Keratinocyte (primary cell): ENCODE results near the gene ACSL4. TPM values are rescaled to one million over a fixed set of nuclear protein-coding genes. Genes with fewer than 3 reads are reported as not detected.
"Not testable (repeated sequence)": the region's sequence is repeated elsewhere in the genome, so short reads cannot be mapped to it uniquely, and the experiment has no call there.

Experiments used
- DNase-seq: peaks from one replicate; pipeline ENCODE4 v3.0.0-alpha.2; 2011; ENCODE audit warnings: low read depth, missing footprints, low spot score
- FAIRE-seq: peaks from 2 replicates; lab custom pipeline; 2011; peaks lifted over from hg19 to GRCh38; lab: Jason Lieb, UNC
- H2AFZ ChIP-seq: 2 replicates; pipeline ENCODE4 v1.6.0; 2012; ENCODE audit warnings: low read length, control low read depth, inconsistent platforms; ENCODE audit not compliant: control insufficient read depth
- H3K27ac ChIP-seq: 2 replicates; pipeline ENCODE4 v1.5.1; 2011; ENCODE audit warnings: low read length; ENCODE audit not compliant: control insufficient read depth, insufficient read depth
- H3K27me3 ChIP-seq: 3 replicates; pipeline ENCODE4 v1.6.0; 2011; ENCODE audit warnings: low read length; ENCODE audit not compliant: control insufficient read depth, insufficient read depth; ENCODE audit errors: extremely low read depth
- H3K36me3 ChIP-seq, 2 experiments: 2 replicates in 1 of 2; 3 replicates in 1 of 2; pipeline ENCODE4 v1.5.1; 2011; ENCODE audit warnings: low read length in 2 of 2, mild to moderate bottlenecking in 1 of 2; ENCODE audit not compliant: control insufficient read depth in 2 of 2, insufficient read depth in 2 of 2; ENCODE audit errors: extremely low read depth in 1 of 2
- H3K4me1 ChIP-seq: 3 replicates; pipeline ENCODE4 v1.5.1; 2011; ENCODE audit warnings: low read length; ENCODE audit not compliant: control insufficient read depth, insufficient read depth; ENCODE audit errors: extremely low read depth
- H3K4me2 ChIP-seq: 3 replicates; pipeline ENCODE4 v1.6.0; 2011; ENCODE audit warnings: low read depth, low read length; ENCODE audit not compliant: control insufficient read depth, insufficient read depth; ENCODE audit errors: extremely low read depth
- H3K4me3 ChIP-seq, 3 experiments: fragments of 200-600 bp in 1 of 3; sonication (generic) in 1 of 3; 2 replicates in 2 of 3; 3 replicates in 1 of 3; pipeline ENCODE4 v1.5.1; 2011 to 2016; ENCODE audit warnings: low read length in 3 of 3, mild to moderate bottlenecking in 3 of 3, control low read depth in 2 of 3, inconsistent platforms in 1 of 3, low read depth in 1 of 3, mixed read lengths in 1 of 3, mixed run types in 1 of 3, moderate library complexity in 1 of 3; ENCODE audit not compliant: control insufficient read depth in 2 of 3, insufficient read depth in 2 of 3; ENCODE audit errors: extremely low read depth in 1 of 3
- H3K79me2 ChIP-seq: 2 replicates; pipeline ENCODE4 v1.6.0; 2012; ENCODE audit warnings: low read length; ENCODE audit not compliant: control insufficient read depth, insufficient read depth
- H3K9ac ChIP-seq: 3 replicates; pipeline ENCODE4 v1.6.0; 2011; ENCODE audit warnings: low read length; ENCODE audit not compliant: control insufficient read depth, insufficient read depth; ENCODE audit errors: extremely low read depth
- H3K9me1 ChIP-seq: 3 replicates; pipeline ENCODE4 v1.6.0; 2011; ENCODE audit warnings: low read length; ENCODE audit not compliant: control insufficient read depth, insufficient read depth; ENCODE audit errors: extremely low read depth
- H3K9me3 ChIP-seq: 2 replicates; pipeline ENCODE4 v1.5.1; 2012; ENCODE audit warnings: low read depth, low read length; ENCODE audit not compliant: control insufficient read depth
- H4K20me1 ChIP-seq: 3 replicates; pipeline ENCODE4 v1.6.0; 2011; ENCODE audit warnings: low read length; ENCODE audit not compliant: control insufficient read depth, insufficient read depth; ENCODE audit errors: extremely low read depth
- CTCF ChIP-seq, 3 experiments: IDR thresholded peaks in 1 of 3; conservative IDR thresholded peaks in 1 of 3; optimal IDR thresholded peaks in 1 of 3; 2 replicates in 2 of 3; 3 replicates in 1 of 3; pipeline versions ENCODE3 to v1.5.1; 2011; ENCODE audit warnings: low read length in 3 of 3, mild to moderate bottlenecking in 3 of 3, moderate library complexity in 2 of 3, control low read depth in 1 of 3, inconsistent platforms in 1 of 3; ENCODE audit not compliant: insufficient read depth in 2 of 3; ENCODE audit errors: extremely low read depth in 1 of 3
- EZH2 ChIP-seq: IDR thresholded peaks from one replicate; pipeline ENCODE4 v1.6.1; 2012; ENCODE audit warnings: inconsistent platforms, mild to moderate bottlenecking, low read length, moderate library complexity
- dilution Hi-C: fragments of 300-500 bp; cut with MboI; formaldehyde crosslinking; loops from one replicate; pipeline ENCODE4 v1.7.0; 2020; ENCODE audit warnings: low sequenced_read_pairs; ENCODE audit not compliant: extremely low pct_ligation_motif_present
- polyA plus RNA-seq, 5 experiments: library from polyadenylated mRNA; depleted of rRNA in 3 of 5; stranded (reverse) in 3 of 5; stranded (forward) in 1 of 5; unstranded in 1 of 5; fragments of >200 nt; gene quantifications; 1 replicate in 1 of 5; 2 replicates in 3 of 5; 3 replicates in 1 of 5; pipeline versions ENCODE4 v1.2.1 to v1.2.3, GENCODE V29; 2011 to 2012; ENCODE audit warnings: missing spikeins in 2 of 5, low read depth in 1 of 5, low replicate concordance in 1 of 5

Gene ACSL4
- polyA plus RNA-seq, 1 donor (not counting 4 experiments of a cell fraction or from before 2014, with no cell fraction given): 78.3 TPM

- no peak overlapping the region for H3K4me2 ChIP-seq
- TF ChIP-seq CTCF (optimal IDR thresholded peaks at IDR 0.05 in 1 of 3, IDR thresholded peaks at IDR 0.05 in 1 of 3, conservative IDR thresholded peaks at IDR 0.05 in 1 of 3; ENCODE audit: extremely low read depth in 1 of 3, insufficient read depth in 2 of 3, low read length in 3 of 3) (no peak), EZH2 (no peak)
- H3K27me3 ChIP-seq: no peaks in the 10 kb centered on the region
- DNase-seq: no peak
- H3K9me1 ChIP-seq: no peaks in the 10 kb centered on the region
- H3K4me1 ChIP-seq: no peaks in the 10 kb centered on the region
- no peak for FAIRE-seq
- no peaks in the 10 kb centered on the region for H3K36me3 ChIP-seq
- H3K9me3 ChIP-seq: no peaks in the 10 kb centered on the region
- H3K9ac ChIP-seq: no peak overlapping the region
- dilution Hi-C loops: no loop called here
- H3K4me3 ChIP-seq: no peak overlapping the region
- H3K27ac ChIP-seq: no peak overlapping the region
- no peaks in the 10 kb centered on the region for H4K20me1 ChIP-seq
- H3K79me2 ChIP-seq: no peaks in the 10 kb centered on the region
- H2AFZ ChIP-seq: no peak overlapping the region
Measured at GRCh38 chrX:109643687-109644086, 89.4 kb downstream of the ACSL4 start.

GRCh38 chrX:109638158-109638557, 94.9 kb downstream of the ACSL4 start:
- no peak overlapping the region for H3K4me2 ChIP-seq
- no peaks in the 10 kb centered on the region for H3K27me3 ChIP-seq
- no peaks in the 10 kb centered on the region for H4K20me1 ChIP-seq
- TF ChIP-seq CTCF (optimal IDR thresholded peaks at IDR 0.05 in 1 of 3, IDR thresholded peaks at IDR 0.05 in 1 of 3, conservative IDR thresholded peaks at IDR 0.05 in 1 of 3; ENCODE audit: extremely low read depth in 1 of 3, insufficient read depth in 2 of 3, low read length in 3 of 3) (no peak), EZH2 (no peak)
- H3K4me1 ChIP-seq: no peaks in the 10 kb centered on the region
- dilution Hi-C loops: no loop called here
- H3K9ac ChIP-seq: no peak overlapping the region
- no peaks in the 10 kb centered on the region for H3K36me3 ChIP-seq
- no peaks in the 10 kb centered on the region for H3K79me2 ChIP-seq
- no peak for FAIRE-seq
- DNase-seq: no peak
- no peak overlapping the region for H2AFZ ChIP-seq
- H3K9me3 ChIP-seq: no peaks in the 10 kb centered on the region
- H3K27ac ChIP-seq: no peak overlapping the region
- H3K9me1 ChIP-seq: no peaks in the 10 kb centered on the region
- H3K4me3 ChIP-seq: no peak overlapping the region

GRCh38 chrX:109637477-109637876, 95.6 kb downstream of the ACSL4 start:
- H3K9me3 ChIP-seq, dilution Hi-C loops, H4K20me1 ChIP-seq, FAIRE-seq, H3K4me2 ChIP-seq, H3K36me3 ChIP-seq, H3K79me2 ChIP-seq, H3K4me1 ChIP-seq, H3K9ac ChIP-seq, H3K9me1 ChIP-seq, H3K4me3 ChIP-seq, DNase-seq, H2AFZ ChIP-seq, H3K27me3 ChIP-seq, H3K27ac ChIP-seq: not testable (repeated sequence)
